Measurements from ENCODE around the gene WDR81.
A peak's percentile ranks its signal among the peaks of the same experiment; 100 is the strongest.
"Not testable (repeated sequence)": the region's sequence is repeated elsewhere in the genome, so short reads cannot be mapped to it uniquely, and the experiment has no call there.

WDR81 gene

GRCh38 chr17:1724351-1724868 lies at the start of gene WDR81:
Gene WDR81 (plus strand): TSS chr17:1724704. CDS start chr17:1724960, 256 bp downstream.
- Histone ChIP-seq H3K4me3 (peak within 1 kb of the TSS; percentile 91), H3K27ac (peak within 1 kb of the TSS; percentile 70 to 92)
- no peak for TF ChIP-seq CTCF (IDR thresholded peaks at IDR 0.05)
- peak; percentile 92 for DNase-seq (ENCODE audit: low spot score)

GRCh38 chr17:1676401-1676800 lies 48.1 kb upstream of the WDR81 start:
- no peak overlapping the region for H3K4me3 ChIP-seq
- no peak overlapping the region for H3K27ac ChIP-seq
- no peak for DNase-seq (ENCODE audit: low spot score)
- no peak for TF ChIP-seq CTCF (IDR thresholded peaks at IDR 0.05)

GRCh38 chr17:1683459-1683858 lies 41.0 kb upstream of the WDR81 start:
- DNase-seq (ENCODE audit: low spot score): no peak
- Histone ChIP-seq H3K4me3 (peak overlapping the region; percentile 85), H3K27ac (peak overlapping the region; percentile 68 to 92)
- TF ChIP-seq CTCF (IDR thresholded peaks at IDR 0.05): no peak

- peak within 1 kb of the TSS; percentile 68 to 92 for H3K27ac ChIP-seq
- peak within 1 kb of the TSS; percentile 85 for H3K4me3 ChIP-seq
- DNase-seq (ENCODE audit: low spot score): peak; percentile 99
- no peak for TF ChIP-seq CTCF (IDR thresholded peaks at IDR 0.05)
Measured at GRCh38 chr17:1684378-1685189, 39.9 kb upstream of the WDR81 start, which contains the start of gene PRPF8. Gene PRPF8 (minus strand): TSS chr17:1684867. CDS start chr17:1684571, 296 bp downstream.

- no peak for TF ChIP-seq CTCF (IDR thresholded peaks at IDR 0.05)
- Histone ChIP-seq H3K27ac (no peak overlapping the region), H3K4me3 (no peak overlapping the region)
- DNase-seq (ENCODE audit: low spot score): no peak
Measured at GRCh38 chr17:1686086-1686485, 38.4 kb upstream of the WDR81 start.

- DNase-seq (ENCODE audit: low spot score); H3K4me3 ChIP-seq; H3K27ac ChIP-seq: not testable (repeated sequence)
Measured at GRCh38 chr17:1688405-1688804, 36.1 kb upstream of the WDR81 start.

- Histone ChIP-seq H3K27ac (no peak overlapping the region), H3K4me3 (no peak overlapping the region)
- DNase-seq (ENCODE audit: low spot score): no peak
- no peak for TF ChIP-seq CTCF (IDR thresholded peaks at IDR 0.05)
Measured at GRCh38 chr17:1690544-1691221, 33.8 kb upstream of the WDR81 start.

Data from coronary artery (tissue), 2 donors.